CD4-positive, alpha-beta T cell treated with Interleukin-4 for 1 hour (primary cell): Measurements from ENCODE around the gene ANTXR2.

Experiments
- DNase-seq, 2 donors: peaks; one replicate each; pipeline ENCODE4 v3.0.0-alpha.2; 2020 to 2022

ANTXR2 gene

GRCh38 chr4:80065601-80066000 is 7.4 kb downstream of the ANTXR2 start:
- DNase-seq, result no peak

- no peak for DNase-seq
Observed at GRCh38 chr4:80062527-80062926, 10.5 kb downstream of the ANTXR2 start.

GRCh38 chr4:80060804-80061203 is 12.2 kb downstream of the ANTXR2 start:
- no peak for DNase-seq

- peak; percentile 86 to 91 for DNase-seq
Observed at GRCh38 chr4:80058740-80059139, 14.3 kb downstream of the ANTXR2 start.

- no peak for DNase-seq
Observed at GRCh38 chr4:80054375-80054774, 18.7 kb downstream of the ANTXR2 start.

GRCh38 chr4:80053140-80053910 is 19.7 kb downstream of the ANTXR2 start:
- no peak for DNase-seq

GRCh38 chr4:80049813-80050534 is 23.1 kb downstream of the ANTXR2 start:
- DNase-seq, result no peak

- DNase-seq, result no peak
Observed at GRCh38 chr4:80049402-80049801, 23.6 kb downstream of the ANTXR2 start.

- no peak for DNase-seq
Observed at GRCh38 chr4:80045786-80046185, 27.2 kb downstream of the ANTXR2 start.

- DNase-seq, result no peak
Observed at GRCh38 chr4:80043541-80043940, 29.5 kb downstream of the ANTXR2 start.

GRCh38 chr4:80042821-80043220 is 30.2 kb downstream of the ANTXR2 start:
- no peak for DNase-seq

- DNase-seq, result no peak
Observed at GRCh38 chr4:80037864-80038263, 35.2 kb downstream of the ANTXR2 start.

- DNase-seq, result no peak
Observed at GRCh38 chr4:80036949-80037685, 35.9 kb downstream of the ANTXR2 start.

- no peak for DNase-seq
Observed at GRCh38 chr4:80036306-80036705, 36.7 kb downstream of the ANTXR2 start.

GRCh38 chr4:80035336-80035735 is 37.7 kb downstream of the ANTXR2 start:
- peak; percentile 23 to 37 for DNase-seq

GRCh38 chr4:80033581-80033980 is 39.4 kb downstream of the ANTXR2 start:
- DNase-seq, result no peak

- no peak for DNase-seq
Observed at GRCh38 chr4:80029364-80029763, 43.7 kb downstream of the ANTXR2 start.

GRCh38 chr4:80027611-80028010 is 45.4 kb downstream of the ANTXR2 start:
- DNase-seq, result no peak

- DNase-seq, result no peak
Observed at GRCh38 chr4:80026100-80026499, 46.9 kb downstream of the ANTXR2 start.

- DNase-seq, result no peak
Observed at GRCh38 chr4:80024335-80024734, 48.7 kb downstream of the ANTXR2 start.

GRCh38 chr4:80022282-80022681 is 50.7 kb downstream of the ANTXR2 start:
- no peak for DNase-seq

- no peak for DNase-seq
Observed at GRCh38 chr4:80017125-80017854, 55.7 kb downstream of the ANTXR2 start.

- DNase-seq, result no peak
Observed at GRCh38 chr4:80016506-80016905, 56.5 kb downstream of the ANTXR2 start.
